Stimulated activated CD8-positive, alpha-beta memory T cell treated with anti-CD3 and anti-CD28 coated beads, Interleukin-15, amount 100 ng/mL, for 24 hours (primary cell): Measurements from ENCODE around the gene PLEKHM2.

Experiments
- DNase-seq: peaks from one replicate; pipeline ENCODE4 v3.0.0-alpha.2; 2020; ENCODE audit warnings: low read depth

Gene PLEKHM2

GRCh38 chr1:15702722-15703550, 18.8 kb downstream of the PLEKHM2 start:
- DNase-seq = no peak

- DNase-seq = no peak
Measured at GRCh38 chr1:15703562-15703961, 19.4 kb downstream of the PLEKHM2 start.

GRCh38 chr1:15704526-15705183, 20.5 kb downstream of the PLEKHM2 start:
- DNase-seq = no peak

- DNase-seq = no peak
Measured at GRCh38 chr1:15705184-15705566, 21.1 kb downstream of the PLEKHM2 start.

GRCh38 chr1:15706751-15707150, 22.6 kb downstream of the PLEKHM2 start:
- DNase-seq = no peak

GRCh38 chr1:15707239-15707925, 23.3 kb downstream of the PLEKHM2 start:
- DNase-seq = no peak

GRCh38 chr1:15708486-15709137, 24.5 kb downstream of the PLEKHM2 start:
- DNase-seq = no peak

GRCh38 chr1:15709226-15709625, 25.1 kb downstream of the PLEKHM2 start:
- DNase-seq = no peak

GRCh38 chr1:15712168-15712567, 28.0 kb downstream of the PLEKHM2 start:
- no peak for DNase-seq

- DNase-seq = no peak
Measured at GRCh38 chr1:15714406-15715136, 30.5 kb downstream of the PLEKHM2 start.

GRCh38 chr1:15717418-15718125, 33.5 kb downstream of the PLEKHM2 start:
- no peak for DNase-seq

GRCh38 chr1:15718199-15718601, 34.1 kb downstream of the PLEKHM2 start:
- DNase-seq = no peak

GRCh38 chr1:15719381-15720120, 35.4 kb downstream of the PLEKHM2 start:
- no peak for DNase-seq

- DNase-seq = no peak
Measured at GRCh38 chr1:15720861-15721260, 36.7 kb downstream of the PLEKHM2 start.

GRCh38 chr1:15722411-15722810, 38.3 kb downstream of the PLEKHM2 start:
- DNase-seq = no peak

GRCh38 chr1:15722836-15723532, 38.9 kb downstream of the PLEKHM2 start:
- no peak for DNase-seq

- no peak for DNase-seq
Measured at GRCh38 chr1:15723631-15724246, 39.6 kb downstream of the PLEKHM2 start.

GRCh38 chr1:15724949-15725880, 41.1 kb downstream of the PLEKHM2 start:
- no peak for DNase-seq
